IMR-90 (cell line): ENCODE measurements around the gene TRIO. TPM values are rescaled to one million over a fixed set of nuclear protein-coding genes. Genes with fewer than 3 reads are reported as not detected.

ENCODE experiments used
- ATAC-seq: fragments of 200-7000 bp; cut with Tn5 transposase; 2 replicates; pipeline ENCODE4 v1.9.1; 2020; ENCODE audit warnings: low read depth, mild to moderate bottlenecking, moderate library complexity
- BruUV-seq: library from RNA; stranded (reverse); fragments of 400-500 nt; replicated peaks from 2 replicates; lab custom pipeline; 2021; lab: Mats Ljungman, UMichigan
- CTCF ChIA-PET: fragments of 300-600 bp; formaldehyde crosslinking; extraction: SDS; loops from one replicate; lab custom pipeline; 2021; ENCODE audit warnings: antibody characterized with exemption; lab: Yijun Ruan, JAX
- POLR2A ChIA-PET: fragments of 300-600 bp; sonication (Branson Sonifier 250); formaldehyde crosslinking; loops from one replicate; lab custom pipeline; 2022; ENCODE audit warnings: antibody characterized with exemption; ENCODE audit not compliant: unreplicated experiment; lab: Charles Lee
- DNase-seq: peaks from one replicate; pipeline ENCODE4 v3.0.0; 2013
- H2AFZ ChIP-seq: replicated peaks from 2 replicates; pipeline ENCODE3; 2013; ENCODE audit warnings: low read length, mild to moderate bottlenecking; ENCODE audit not compliant: poor library complexity
- H2AK5ac ChIP-seq: 2 replicates; pipeline ENCODE4 v1.6.1; 2013; ENCODE audit warnings: low read depth, low read length, inconsistent platforms
- H2AK9ac ChIP-seq: replicated peaks from 2 replicates; pipeline ENCODE3; 2013; ENCODE audit warnings: mild to moderate bottlenecking, low read depth, low read length, moderate library complexity; ENCODE audit not compliant: poor library complexity
- H2BK120ac ChIP-seq: 2 replicates; pipeline ENCODE4 v1.6.1; 2013; ENCODE audit warnings: low read depth, low read length, inconsistent platforms
- H2BK15ac ChIP-seq: 3 replicates; pipeline ENCODE4 v1.6.1; 2013; ENCODE audit warnings: low read depth, low read length, inconsistent platforms
- H2BK20ac ChIP-seq: 2 replicates; pipeline ENCODE4 v1.6.1; 2013; ENCODE audit warnings: low read depth, mild to moderate bottlenecking, inconsistent platforms, low read length, moderate library complexity
- H2BK5ac ChIP-seq: 2 replicates; pipeline ENCODE4 v1.6.1; 2013; ENCODE audit warnings: mild to moderate bottlenecking, low read depth, low read length, inconsistent platforms; ENCODE audit not compliant: poor library complexity, severe bottlenecking
- H3K14ac ChIP-seq: replicated peaks from 2 replicates; pipeline ENCODE4 v1.6.1; 2013; ENCODE audit warnings: low read depth, low read length, inconsistent platforms
- H3K18ac ChIP-seq: 2 replicates; pipeline ENCODE4 v1.6.1; 2013; ENCODE audit warnings: low read depth, low read length, control low read depth
- H3K23ac ChIP-seq: 2 replicates; pipeline ENCODE4 v1.6.1; 2013; ENCODE audit warnings: low read depth, low read length, inconsistent platforms
- H3K27ac ChIP-seq: 2 replicates; pipeline ENCODE4 v1.5.1; 2013; ENCODE audit warnings: mild to moderate bottlenecking, control low read depth, low read length; ENCODE audit not compliant: insufficient read depth
- H3K27me3 ChIP-seq: 2 replicates; pipeline ENCODE4 v1.6.1; 2013; ENCODE audit warnings: low read length; ENCODE audit not compliant: control insufficient read depth, insufficient read depth
- H3K36me3 ChIP-seq: 2 replicates; pipeline ENCODE4 v1.6.1; 2013; ENCODE audit warnings: low read length, mixed read lengths; ENCODE audit not compliant: control insufficient read depth, insufficient read depth
- H3K4ac ChIP-seq: 2 replicates; pipeline ENCODE4 v1.6.1; 2013; ENCODE audit warnings: low read depth, low read length, inconsistent platforms
- H3K4me1 ChIP-seq: 2 replicates; pipeline ENCODE4 v1.6.1; 2013; ENCODE audit warnings: low read length, mixed read lengths; ENCODE audit not compliant: control insufficient read depth, insufficient read depth
- H3K4me2 ChIP-seq: 2 replicates; pipeline ENCODE4 v1.6.1; 2013; ENCODE audit warnings: low read depth, mild to moderate bottlenecking, control low read depth, low read length, moderate library complexity
- H3K4me3 ChIP-seq: 2 replicates; pipeline ENCODE4 v1.5.1; 2013; ENCODE audit warnings: low read depth, mild to moderate bottlenecking, control low read depth, low read length, moderate library complexity; ENCODE audit not compliant: insufficient read depth
- H3K56ac ChIP-seq: 2 replicates; pipeline ENCODE4 v1.6.1; 2013; ENCODE audit warnings: low read length, inconsistent platforms; ENCODE audit not compliant: insufficient read depth; ENCODE audit errors: extremely low read depth
- H3K79me1 ChIP-seq, 2 experiments: 2 replicates each; pipeline ENCODE4 v1.6.1; 2013; ENCODE audit warnings: low read length in 2 of 2, inconsistent platforms in 1 of 2, low read depth in 1 of 2
- H3K9ac ChIP-seq: 2 replicates; pipeline ENCODE4 v1.6.1; 2013; ENCODE audit warnings: low read depth, low read length, control low read depth
- H3K9me1 ChIP-seq: 2 replicates; pipeline ENCODE4 v1.6.1; 2013; ENCODE audit warnings: low read length, inconsistent platforms; ENCODE audit not compliant: insufficient read depth
- H3K9me3 ChIP-seq: 2 replicates; pipeline ENCODE4 v1.6.1; 2013; ENCODE audit warnings: low read length; ENCODE audit not compliant: control insufficient read depth, insufficient read depth
- H4K20me1 ChIP-seq: 2 replicates; pipeline ENCODE4 v1.6.1; 2013; ENCODE audit warnings: low read length, inconsistent platforms; ENCODE audit not compliant: insufficient read depth
- H4K5ac ChIP-seq: 2 replicates; pipeline ENCODE4 v1.6.1; 2013; ENCODE audit warnings: mild to moderate bottlenecking, low read depth, low read length, control low read depth
- H4K8ac ChIP-seq, 2 experiments: 2 replicates each; pipeline ENCODE4 v1.6.1; 2013; ENCODE audit warnings: low read depth in 2 of 2, low read length in 2 of 2, control low read depth in 1 of 2, inconsistent platforms in 1 of 2
- H4K91ac ChIP-seq: 2 replicates; pipeline ENCODE4 v1.6.1; 2013; ENCODE audit warnings: low read depth, low read length, inconsistent platforms; ENCODE audit not compliant: insufficient read depth
- BHLHE40 ChIP-seq: fragments of 150-350 bp; IDR thresholded peaks from 2 replicates; pipeline ENCODE4 v1.6.1; 2016; ENCODE audit warnings: mild to moderate bottlenecking, low read depth, low read length
- CEBPB ChIP-seq: IDR thresholded peaks from 2 replicates; pipeline ENCODE4 v1.6.1; 2012; ENCODE audit warnings: low read depth, low read length, improper control_type of control experiment
- CHD1 ChIP-seq: IDR thresholded peaks from 2 replicates; pipeline ENCODE4 v1.6.1; 2012; ENCODE audit warnings: low read depth, low read length, improper control_type of control experiment
- CTCF ChIP-seq: conservative IDR thresholded peaks from 2 replicates; pipeline ENCODE4 v1.5.1; 2012; ENCODE audit warnings: mild to moderate bottlenecking, low read depth, low read length, improper control_type of control experiment
- ELK1 ChIP-seq: fragments of 150-350 bp; IDR thresholded peaks from 2 replicates; pipeline ENCODE4 v1.6.1; 2016; ENCODE audit warnings: low read depth, mild to moderate bottlenecking, low read length, moderate library complexity, borderline replicate concordance
- FOS ChIP-seq: fragments of 150-350 bp; IDR thresholded peaks from 2 replicates; pipeline ENCODE4 v1.6.1; 2016; ENCODE audit warnings: low read depth, low read length
- MAFK ChIP-seq: IDR thresholded peaks from 2 replicates; pipeline ENCODE4 v1.6.1; 2012; ENCODE audit warnings: low read depth, low read length, improper control_type of control experiment
- MAZ ChIP-seq: IDR thresholded peaks from 2 replicates; pipeline ENCODE4 v1.6.1; 2012; ENCODE audit warnings: low read depth, mild to moderate bottlenecking, low read length, improper control_type of control experiment, moderate library complexity, borderline replicate concordance
- MXI1 ChIP-seq: IDR thresholded peaks from 2 replicates; pipeline ENCODE4 v1.6.1; 2012; ENCODE audit warnings: low read depth, mild to moderate bottlenecking, low read length, moderate library complexity, borderline replicate concordance
- NFE2L2 ChIP-seq: fragments of 150-350 bp; IDR thresholded peaks from 2 replicates; pipeline ENCODE4 v1.6.1; 2016; ENCODE audit warnings: low read depth, mild to moderate bottlenecking, low read length
- POLR2A ChIP-seq: IDR thresholded peaks from 2 replicates; pipeline ENCODE4 v1.6.1; 2012; ENCODE audit warnings: mild to moderate bottlenecking, low read depth, low read length
- RAD21 ChIP-seq: IDR thresholded peaks from 2 replicates; pipeline ENCODE4 v1.6.1; 2012; ENCODE audit warnings: low read length, improper control_type of control experiment
- RCOR1 ChIP-seq: IDR thresholded peaks from 2 replicates; pipeline ENCODE4 v1.6.1; 2012; ENCODE audit warnings: mild to moderate bottlenecking, low read length, improper control_type of control experiment; ENCODE audit not compliant: insufficient replicate concordance
- RFX5 ChIP-seq: IDR thresholded peaks from 2 replicates; pipeline ENCODE4 v1.8.0; 2012; ENCODE audit warnings: low read depth, mild to moderate bottlenecking, low read length, moderate library complexity
- SMC3 ChIP-seq: fragments of 150-350 bp; IDR thresholded peaks from 2 replicates; pipeline ENCODE4 v1.6.1; 2016; ENCODE audit warnings: low read depth, mild to moderate bottlenecking, antibody characterized with exemption, low read length, moderate library complexity
- USF2 ChIP-seq: fragments of 150-350 bp; IDR thresholded peaks from 2 replicates; pipeline ENCODE4 v1.6.1; 2017; ENCODE audit warnings: mild to moderate bottlenecking, antibody characterized with exemption, low read length, low read depth
- WGBS, 2 experiments: methylation state at CpG; one replicate each; pipeline versions ENCODE4 v1.1.5 to v1.1.7; 2013; ENCODE audit warnings: missing lambda C conversion rate in 2 of 2; ENCODE audit not compliant: insufficient read length in 1 of 2; ENCODE audit errors: extremely low coverage in 2 of 2; 5-methylcytosine and 5-hydroxymethylcytosine counted together
- dilution Hi-C: fragments of 300-500 bp; cut with HindIII; formaldehyde crosslinking; loops from one replicate; pipeline ENCODE4 v1.14.3; 2018; ENCODE audit warnings: low sequenced_read_pairs; ENCODE audit not compliant: unreplicated experiment
- in situ Hi-C: fragments of 300-500 bp; cut with MboI; formaldehyde crosslinking; loops from 3 replicates; pipeline ENCODE4 v1.14.3; 2019; ENCODE audit warnings: low sequenced_read_pairs, inconsistent platforms, mixed read lengths
- intact Hi-C: fragments of 100-400 bp; cut with micrococcal nuclease; formaldehyde crosslinking; loops from 2 replicates; pipeline ENCODE4 v1.10.0; 2022
- polyA plus RNA-seq, 3 experiments: library from polyadenylated mRNA; depleted of rRNA; stranded (reverse); fragments of >200 nt; gene quantifications; 2 replicates each; pipeline ENCODE4 v1.2.3, GENCODE V29; 2012; ENCODE audit warnings: low replicate concordance in 1 of 3
- total RNA-seq: library from RNA; depleted of rRNA; stranded (reverse); fragments of >200 nt; gene quantifications from 2 replicates; pipeline ENCODE4 v1.2.3, GENCODE V29; 2012

The TRIO gene
- total and polyA plus RNA-seq, 2 of the 4 experiments (the other 2 are of a cell fraction): 206 to 522 TPM

GRCh38 chr5:14195588-14195987 is 52.4 kb downstream of the TRIO start:
- Histone ChIP-seq H3K9me3 (no peaks in the 10 kb centered on the region), H3K14ac (no peak overlapping the region), H3K4me2 (0 out of 2 replicates have a peak overlapping the region, but pooled peaks have one; percentile 22), H3K9me1 (peaks cover 34% of the 10 kb centered on the region), H3K4ac (peak overlapping the region; percentile 28; the same call in 1 of the 2 replicates), H2AK5ac (no peak overlapping the region), H2BK20ac (no peak overlapping the region), H4K5ac (no peak overlapping the region; the same call in 1 of the 2 replicates), H2BK15ac (no peak overlapping the region), H2BK5ac (peak overlapping the region; percentile 99), H4K91ac (peak overlapping the region; percentile 27; the same call in 1 of the 2 replicates), H2BK120ac (no peak overlapping the region), H3K4me3 (no peak overlapping the region), H3K4me1 (peaks cover 38% of the 10 kb centered on the region), H3K79me1 (peaks cover 0 to 43% of the 10 kb centered on the region in 2 experiments; a peak in 2 of 4 replicates), H4K8ac (no peak overlapping the region; a peak in 1 of 4 replicates), H3K56ac (no peak overlapping the region), H3K36me3 (peaks cover 15% of the 10 kb centered on the region), H2AK9ac (no peak overlapping the region), H3K23ac (no peak overlapping the region), H3K27me3 (no peaks in the 10 kb centered on the region), H2AFZ (no peak overlapping the region), H3K9ac (0 out of 2 replicates have a peak overlapping the region, but pooled peaks have one; percentile 30), H3K27ac (peak overlapping the region; percentile 59; the same call in 1 of the 2 replicates), H3K18ac (peak overlapping the region; percentile 12; the same call in 1 of the 2 replicates), H4K20me1 (peaks cover 80% of the 10 kb centered on the region)
- TF ChIP-seq CTCF (no peak), RFX5 (no peak), RCOR1 (no peak), NFE2L2 (no peak), MAZ (no peak), FOS (no peak), USF2 (no peak), CHD1 (no peak), MXI1 (no peak), CEBPB (no peak), ELK1 (no peak), BHLHE40 (no peak), SMC3 (no peak), RAD21 (no peak), POLR2A (no peak), MAFK (no peak)
- intact Hi-C loops: no loop called here
- no TSS peak for BruUV-seq
- POLR2A ChIA-PET: interaction anchor here (0.6 kb wide), 1 partner anchor 13 kb away, joined by 7 read pairs; no protein-coding TSS in a partner anchor
- dilution Hi-C loops: no loop called here
- DNase-seq (no peak), ATAC-seq (no peak)
- WGBS, 2 experiments: no CpG with 5 or more reads among the region's 5 CpGs
- CTCF ChIA-PET: no interaction called here
- in situ Hi-C loops: no loop called here
